PC-9 (cell line): Measurements from ENCODE around the gene DES. TPM values are rescaled to one million over a fixed set of nuclear protein-coding genes. Genes with fewer than 3 reads are reported as not detected.
A peak's percentile ranks its signal among the peaks of the same experiment; 100 is the strongest.

ENCODE experiments used
- BruUV-seq: library from RNA; stranded (reverse); fragments of 400-500 nt; replicated peaks from 2 replicates; lab custom pipeline; 2021; lab: Mats Ljungman, UMichigan
- CTCF ChIA-PET: fragments of 300-600 bp; sonication (Branson Sonifier 250); formaldehyde crosslinking; loops from one replicate; lab custom pipeline; 2022; ENCODE audit warnings: antibody characterized with exemption; lab: Charles Lee
- POLR2A ChIA-PET: fragments of 300-600 bp; sonication (Branson Sonifier 250); formaldehyde crosslinking; loops from one replicate; lab custom pipeline; 2022; ENCODE audit warnings: antibody characterized with exemption; ENCODE audit not compliant: unreplicated experiment; lab: Charles Lee
- DNase-seq, 2 experiments: peaks; one replicate each; pipeline versions ENCODE4 v3.0.0 to v3.0.0-alpha.2; 2015 to 2022; ENCODE audit warnings: mixed read lengths in 1 of 2
- H2AFZ ChIP-seq: fragments of 200-600 bp; sonication (generic); 2 replicates; pipeline ENCODE4 v1.8.1; 2017; ENCODE audit warnings: antibody characterized with exemption
- H3F3A ChIP-seq: fragments of 200-600 bp; sonication (generic); 2 replicates; pipeline ENCODE4 v1.8.1; 2017; ENCODE audit warnings: antibody characterized with exemption, mild to moderate bottlenecking, low read depth; ENCODE audit not compliant: insufficient read depth
- H3K27ac ChIP-seq: fragments of 200-600 bp; sonication (generic); 2 replicates; pipeline ENCODE4 v1.6.1; 2016; ENCODE audit warnings: mixed run types
- H3K27me3 ChIP-seq: fragments of 200-600 bp; sonication (generic); 2 replicates; pipeline ENCODE4 v1.6.1; 2016; ENCODE audit warnings: low read depth, mixed run types; ENCODE audit not compliant: insufficient read depth
- H3K36me3 ChIP-seq: fragments of 200-600 bp; sonication (generic); 2 replicates; pipeline ENCODE4 v1.6.1; 2016; ENCODE audit warnings: low read depth, mixed run types
- H3K4me1 ChIP-seq: fragments of 200-600 bp; sonication (generic); replicated peaks from 2 replicates; pipeline ENCODE4 v1.6.1; 2016; ENCODE audit warnings: mixed run types; ENCODE audit not compliant: insufficient read depth
- H3K4me2 ChIP-seq: fragments of 200-600 bp; sonication (generic); 2 replicates; pipeline ENCODE4 v1.6.1; 2017; ENCODE audit warnings: mixed run types
- H3K4me3 ChIP-seq: fragments of 200-600 bp; sonication (generic); 2 replicates; pipeline ENCODE4 v1.6.1; 2016; ENCODE audit warnings: mixed run types
- H3K79me2 ChIP-seq: fragments of 200-600 bp; sonication (generic); 2 replicates; pipeline ENCODE4 v1.6.1; 2017; ENCODE audit warnings: low read depth, mixed run types
- H3K9me2 ChIP-seq: fragments of 200-600 bp; sonication (generic); 2 replicates; pipeline ENCODE4 v1.8.1; 2017; ENCODE audit warnings: mild to moderate bottlenecking; ENCODE audit not compliant: insufficient read depth
- H3K9me3 ChIP-seq: fragments of 200-600 bp; sonication (generic); 2 replicates; pipeline ENCODE4 v1.8.1; 2016; ENCODE audit warnings: low read depth; ENCODE audit not compliant: insufficient read depth
- H4K20me1 ChIP-seq: fragments of 200-600 bp; sonication (generic); 2 replicates; pipeline ENCODE4 v1.8.1; 2017; ENCODE audit not compliant: insufficient read depth
- CTCF ChIP-seq: fragments of 200-600 bp; sonication (generic); conservative IDR thresholded peaks from 2 replicates; pipeline ENCODE4 v1.6.1; 2017; ENCODE audit warnings: mixed run types, antibody characterized with exemption, mild to moderate bottlenecking, moderate library complexity
- EZH2 ChIP-seq: fragments of 200-600 bp; sonication (generic); IDR thresholded peaks from 2 replicates; pipeline ENCODE4 v1.8.0; 2017; ENCODE audit warnings: antibody characterized with exemption, low read depth
- intact Hi-C: fragments of 100-400 bp; cut with micrococcal nuclease; formaldehyde crosslinking; loops from one replicate; pipeline ENCODE4 v1.10.0; 2022; ENCODE audit not compliant: unreplicated experiment
- total RNA-seq: library from RNA; stranded (reverse); gene quantifications from 2 replicates; pipeline ENCODE4 v1.2.3, GENCODE V29; 2021

Gene DES
- total RNA-seq, 1 experiment from 2014 or later = not detected

GRCh38 chr2:219459460-219460311, 41.5 kb downstream of the DES start:
- no TSS peak for BruUV-seq

GRCh38 chr2:219460424-219460926, 42.3 kb downstream of the DES start:
- intact Hi-C loops = no loop called here
- Histone ChIP-seq H3K27me3 (no peaks in the 10 kb centered on the region), H3K4me2 (no peak overlapping the region), H3K27ac (no peak overlapping the region), H3K4me1 (peaks cover 21% of the 10 kb centered on the region), H3K36me3 (no peaks in the 10 kb centered on the region), H3F3A (peaks cover 21% of the 10 kb centered on the region), H3K9me3 (no peaks in the 10 kb centered on the region), H3K4me3 (no peak overlapping the region), H2AFZ (no peak overlapping the region), H4K20me1 (no peaks in the 10 kb centered on the region), H3K79me2 (no peaks in the 10 kb centered on the region), H3K9me2 (no peaks in the 10 kb centered on the region)
- no TSS peak for BruUV-seq
- ChIA-PET POLR2A (interaction anchor here (0.5 kb wide), 1 partner anchor 49 kb away, joined by 8 read pairs; no protein-coding TSS in a partner anchor), CTCF (no interaction called here)
- DNase-seq = no peak
- TF ChIP-seq EZH2 (no peak), CTCF (no peak)

More at GRCh38 chr2:219459460-219460311, 41.5 kb downstream of the DES start:
- H4K20me1 ChIP-seq = no peaks in the 10 kb centered on the region
- DNase-seq = peak in 1 of 2 experiments; percentile 50
- H2AFZ ChIP-seq = no peak overlapping the region
- no peak overlapping the region for H3K27ac ChIP-seq
- H3K36me3 ChIP-seq = no peaks in the 10 kb centered on the region
- H3F3A ChIP-seq = peaks cover 22% of the 10 kb centered on the region
- ChIA-PET CTCF (interaction anchor here (1.2 kb wide), 1 partner anchor 70 kb away, joined by 13 read pairs; no protein-coding TSS in a partner anchor), POLR2A (no interaction called here)
- no peaks in the 10 kb centered on the region for H3K79me2 ChIP-seq
- H3K4me2 ChIP-seq = no peak overlapping the region
- peak; percentile 91 for TF ChIP-seq CTCF
- no peak for TF ChIP-seq EZH2
- H3K9me3 ChIP-seq = no peaks in the 10 kb centered on the region
- no peaks in the 10 kb centered on the region for H3K27me3 ChIP-seq
- H3K4me1 ChIP-seq = peaks cover 27% of the 10 kb centered on the region
- no peak overlapping the region for H3K4me3 ChIP-seq
- intact Hi-C loops = loop anchor here (5.0 kb wide), 3 partner anchors 38 to 63 kb away; partner anchors contain the start of gene GMPPA
- no peaks in the 10 kb centered on the region for H3K9me2 ChIP-seq

- H2AFZ ChIP-seq = no peak overlapping the region
- H3K4me2 ChIP-seq = no peak overlapping the region
- peaks cover 21% of the 10 kb centered on the region for H3K4me1 ChIP-seq
- no peaks in the 10 kb centered on the region for H3K9me3 ChIP-seq
- no peak for DNase-seq
- H3K27ac ChIP-seq = no peak overlapping the region
- no peak overlapping the region for H3K4me3 ChIP-seq
- no peaks in the 10 kb centered on the region for H4K20me1 ChIP-seq
- intact Hi-C loops = no loop called here
- POLR2A ChIA-PET = interaction anchor here (0.5 kb wide), 1 partner anchor 49 kb away, joined by 8 read pairs; no protein-coding TSS in a partner anchor
- BruUV-seq = no TSS peak
- CTCF ChIA-PET = no interaction called here
- no peaks in the 10 kb centered on the region for H3K79me2 ChIP-seq
- no peaks in the 10 kb centered on the region for H3K9me2 ChIP-seq
- H3K27me3 ChIP-seq = no peaks in the 10 kb centered on the region
- TF ChIP-seq EZH2 (no peak), CTCF (no peak)
- no peaks in the 10 kb centered on the region for H3K36me3 ChIP-seq
- H3F3A ChIP-seq = peaks cover 21% of the 10 kb centered on the region
Observed at GRCh38 chr2:219461047-219461514, 42.9 kb downstream of the DES start.
